Astrocyte (in vitro differentiated cells and primary cell): ENCODE measurements around the gene ZNF775.

Source experiments
- CTCF ChIP-seq: IDR thresholded peaks from 2 replicates; pipeline ENCODE4 v1.5.1; 2011; ENCODE audit warnings: low read depth, mild to moderate bottlenecking, inconsistent platforms, low read length, moderate library complexity; ENCODE audit not compliant: insufficient read depth
- EZH2 ChIP-seq: IDR thresholded peaks from 2 replicates; pipeline ENCODE4 v1.6.1; 2012; ENCODE audit warnings: mild to moderate bottlenecking, low read length, inconsistent platforms; ENCODE audit not compliant: insufficient read depth

DNA sequence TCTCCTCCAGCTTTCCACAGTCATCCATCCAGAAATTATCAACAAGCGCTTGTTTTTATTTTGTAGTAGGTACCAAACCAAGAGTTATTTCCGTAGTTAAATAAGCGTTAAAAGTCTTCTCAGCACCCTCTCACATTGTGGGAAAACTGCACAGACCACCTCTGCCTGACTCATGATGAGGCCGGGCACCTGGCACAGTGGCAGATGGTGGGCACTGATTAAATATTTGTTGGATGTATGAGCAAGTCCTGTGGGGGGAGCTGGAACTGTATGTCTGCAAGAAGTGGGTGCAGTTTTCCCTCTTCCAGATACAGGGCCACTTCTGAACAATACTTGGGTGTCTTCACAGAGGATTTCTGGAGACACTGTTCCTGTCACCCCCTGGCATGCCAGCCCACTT, 15.8 kb upstream of the ZNF775 start:
- TF ChIP-seq CTCF (no peak), EZH2 (no peak)
